GM13976 (cell line): Measurements from ENCODE around the gene MUC20.
"Not testable (repeated sequence)": the region's sequence is repeated elsewhere in the genome, so short reads cannot be mapped to it uniquely, and the experiment has no call there.

Experiments used
- DNase-seq: peaks from one replicate; pipeline ENCODE4 v3.0.0; 2012; ENCODE audit warnings: low spot score
- in situ Hi-C: fragments of 300-500 bp; cut with MboI; formaldehyde crosslinking; loops from one replicate; pipeline ENCODE4 v1.12.0; 2022; ENCODE audit warnings: low sequenced_read_pairs, mixed read lengths, inconsistent platforms; ENCODE audit not compliant: unreplicated experiment
- TF ChIP-seq, protein P1 (sequence below): IDR thresholded peaks from 2 replicates; pipeline ENCODE4 v1.5.1; 2012; ENCODE audit warnings: borderline replicate concordance, mild to moderate bottlenecking; ENCODE audit not compliant: insufficient read depth; ENCODE audit errors: extremely low read depth, missing control alignments, control extremely low read depth

MUC20 gene

GRCh38 chr3:195768831-195769303 lies 48.1 kb downstream of the MUC20 start:
- no peak for DNase-seq

DNA sequence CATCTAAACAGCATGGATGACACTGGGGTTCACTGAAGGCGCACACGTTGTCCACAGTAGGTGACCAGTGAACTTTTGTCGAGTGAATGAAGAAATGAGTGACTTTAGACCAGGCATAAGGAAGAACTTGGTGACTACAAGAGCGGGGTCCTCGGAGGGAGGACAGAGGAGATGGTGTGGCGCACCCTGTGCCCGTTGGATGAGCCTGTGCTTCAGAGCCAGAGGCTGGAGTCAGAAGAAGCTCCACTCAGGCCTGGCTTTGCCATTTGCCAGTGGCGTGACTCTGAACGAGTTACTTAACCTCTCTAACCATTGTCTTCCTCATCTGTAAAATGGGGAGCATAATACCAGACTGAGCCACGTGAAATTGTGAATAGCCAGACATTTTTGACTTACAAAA lies 48.8 kb downstream of the MUC20 start:
- TF ChIP-seq, protein P1, sequence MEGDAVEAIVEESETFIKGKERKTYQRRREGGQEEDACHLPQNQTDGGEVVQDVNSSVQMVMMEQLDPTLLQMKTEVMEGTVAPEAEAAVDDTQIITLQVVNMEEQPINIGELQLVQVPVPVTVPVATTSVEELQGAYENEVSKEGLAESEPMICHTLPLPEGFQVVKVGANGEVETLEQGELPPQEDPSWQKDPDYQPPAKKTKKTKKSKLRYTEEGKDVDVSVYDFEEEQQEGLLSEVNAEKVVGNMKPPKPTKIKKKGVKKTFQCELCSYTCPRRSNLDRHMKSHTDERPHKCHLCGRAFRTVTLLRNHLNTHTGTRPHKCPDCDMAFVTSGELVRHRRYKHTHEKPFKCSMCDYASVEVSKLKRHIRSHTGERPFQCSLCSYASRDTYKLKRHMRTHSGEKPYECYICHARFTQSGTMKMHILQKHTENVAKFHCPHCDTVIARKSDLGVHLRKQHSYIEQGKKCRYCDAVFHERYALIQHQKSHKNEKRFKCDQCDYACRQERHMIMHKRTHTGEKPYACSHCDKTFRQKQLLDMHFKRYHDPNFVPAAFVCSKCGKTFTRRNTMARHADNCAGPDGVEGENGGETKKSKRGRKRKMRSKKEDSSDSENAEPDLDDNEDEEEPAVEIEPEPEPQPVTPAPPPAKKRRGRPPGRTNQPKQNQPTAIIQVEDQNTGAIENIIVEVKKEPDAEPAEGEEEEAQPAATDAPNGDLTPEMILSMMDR: no peak
- no peak for DNase-seq
- in situ Hi-C loops: no loop called here

More at GRCh38 chr3:195768831-195769303, 48.1 kb downstream of the MUC20 start:
- TF ChIP-seq, protein P1: no peak
- in situ Hi-C loops: no loop called here

- TF ChIP-seq, protein P1: no peak
Observed at GRCh38 chr3:195770081-195770840, 49.5 kb downstream of the MUC20 start.

GRCh38 chr3:195770841-195771645 lies 50.3 kb downstream of the MUC20 start:
- in situ Hi-C loops: not testable (repeated sequence)
- DNase-seq: peak; percentile 49

More at GRCh38 chr3:195770081-195770840, 49.5 kb downstream of the MUC20 start:
- peak; percentile 41 for DNase-seq
- in situ Hi-C loops: no loop called here

- in situ Hi-C loops: no loop called here
- TF ChIP-seq, protein P1: no peak
- no peak for DNase-seq
Observed at GRCh38 chr3:195771646-195772300, 51.0 kb downstream of the MUC20 start.

- in situ Hi-C loops: no loop called here
- TF ChIP-seq, protein P1: no peak
- no peak for DNase-seq
Observed at GRCh38 chr3:195773956-195774537, 53.3 kb downstream of the MUC20 start.
